ENCODE measurements around the gene STAT6. TPM values are rescaled to one million over a fixed set of nuclear protein-coding genes. Genes with fewer than 3 reads are reported as not detected.
"Not testable (repeated sequence)": the region's sequence is repeated elsewhere in the genome, so short reads cannot be mapped to it uniquely, and the experiment has no call there.

STAT6 gene
- total RNA-seq, 1 donor from 2014 or later = 193 TPM

DNA sequence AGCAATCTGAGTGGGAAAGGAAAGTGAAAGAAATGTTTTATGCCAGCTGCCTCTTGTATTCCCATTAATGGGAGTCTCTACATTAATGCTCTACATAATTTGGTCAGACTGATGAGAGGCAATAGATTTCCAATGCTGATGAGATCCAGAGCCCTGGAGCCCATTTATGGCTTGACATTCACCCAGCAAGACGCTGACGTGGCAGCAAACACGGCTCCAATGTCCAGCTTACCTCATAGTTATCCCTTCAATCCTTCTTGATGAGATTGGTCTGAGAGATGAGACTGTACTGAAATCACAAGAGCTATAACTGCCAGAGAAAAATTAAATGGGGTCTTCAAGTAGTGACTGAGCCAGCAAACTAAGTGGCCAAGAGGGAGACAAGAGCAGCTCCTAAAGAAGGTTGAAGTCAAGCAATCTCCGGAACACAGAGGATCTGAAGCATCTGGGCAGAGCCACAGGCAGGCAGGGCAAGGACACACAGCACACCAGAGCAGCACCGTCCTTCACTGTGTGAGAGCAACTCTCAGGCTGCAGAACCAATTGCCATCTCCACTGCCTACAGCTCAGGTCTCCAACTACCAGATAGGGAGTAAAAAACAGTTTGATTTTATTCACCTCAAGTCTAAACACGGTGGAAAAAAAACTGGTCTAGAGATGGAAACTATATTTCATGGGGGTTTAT is 54.0 kb downstream of the STAT6 start:
- intact Hi-C loops (cut with micrococcal nuclease) = no loop called here

DNA sequence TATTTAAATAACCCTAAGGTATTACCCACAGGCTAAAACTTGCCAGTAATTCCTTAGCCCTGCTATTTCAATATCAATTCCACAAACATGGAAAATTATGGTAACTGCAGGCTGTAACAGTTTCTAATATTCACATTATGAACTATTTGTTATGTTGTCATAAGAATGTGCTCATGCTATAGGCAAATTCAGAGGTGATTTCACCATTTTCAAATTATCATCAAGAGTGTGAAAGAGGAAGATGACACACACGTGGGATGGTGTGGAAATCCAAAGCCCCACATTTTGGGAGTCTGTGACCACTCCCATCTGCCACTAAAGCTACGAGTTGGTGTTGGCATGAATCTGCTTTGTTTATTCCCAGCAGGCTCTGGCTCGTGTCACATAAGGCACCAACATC is 55.3 kb downstream of the STAT6 start:
- intact Hi-C loops (cut with micrococcal nuclease) = no loop called here

GRCh38 chr12:57053901-57054300 is 57.3 kb downstream of the STAT6 start:
- intact Hi-C loops (cut with micrococcal nuclease) = not testable (repeated sequence)

DNA sequence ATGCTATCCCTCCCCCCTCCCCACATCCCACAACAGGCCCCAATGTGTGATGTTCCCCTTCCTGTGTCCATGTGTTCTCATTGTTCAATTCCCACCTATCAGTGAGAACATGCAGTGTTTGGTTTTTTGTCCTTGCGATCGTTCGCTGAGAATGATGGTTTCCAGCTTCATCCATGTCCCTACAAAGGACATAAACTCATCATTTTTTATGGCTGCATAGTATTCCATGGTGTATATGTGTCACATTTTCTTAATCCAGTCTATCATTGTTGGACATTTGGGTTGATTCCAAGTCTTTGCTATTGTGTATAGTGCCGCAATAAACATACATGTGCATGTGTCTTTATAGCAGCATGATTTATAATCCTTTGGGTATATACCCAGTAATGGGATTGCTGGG is 58.0 kb downstream of the STAT6 start:
- intact Hi-C loops (cut with micrococcal nuclease) = not testable (repeated sequence)

DNA sequence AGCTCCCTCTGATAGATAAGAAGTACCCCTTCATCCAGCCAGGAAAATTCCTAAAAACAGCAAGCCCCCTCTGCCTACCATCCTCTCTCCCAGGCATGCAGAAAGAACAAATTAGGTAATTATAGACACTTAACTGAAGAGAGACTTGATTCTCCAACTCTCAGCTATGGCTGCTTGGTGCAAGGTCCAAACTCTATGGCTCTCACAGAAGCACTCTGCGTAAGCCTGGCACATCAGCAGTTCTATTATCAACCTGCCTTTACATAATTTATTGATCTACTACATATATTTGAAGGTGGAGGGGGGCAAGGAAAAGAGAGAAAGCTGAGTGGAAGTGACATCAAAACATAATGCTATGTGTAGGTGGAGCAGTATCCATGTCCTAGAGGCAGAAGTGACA is 60.2 kb downstream of the STAT6 start:
- intact Hi-C loops (cut with micrococcal nuclease) = no loop called here

- intact Hi-C loops (cut with micrococcal nuclease) = no loop called here
Observed at GRCh38 chr12:57049890-57050289, 61.3 kb downstream of the STAT6 start, which contains the start of gene MYO1A. MYO1A (minus strand) TSS chr12:57050129; CDS start chr12:57048323, 1,806 bp downstream.

- intact Hi-C loops (cut with micrococcal nuclease) = no loop called here
Observed at GRCh38 chr12:57049119-57049446, 62.1 kb downstream of the STAT6 start.

DNA sequence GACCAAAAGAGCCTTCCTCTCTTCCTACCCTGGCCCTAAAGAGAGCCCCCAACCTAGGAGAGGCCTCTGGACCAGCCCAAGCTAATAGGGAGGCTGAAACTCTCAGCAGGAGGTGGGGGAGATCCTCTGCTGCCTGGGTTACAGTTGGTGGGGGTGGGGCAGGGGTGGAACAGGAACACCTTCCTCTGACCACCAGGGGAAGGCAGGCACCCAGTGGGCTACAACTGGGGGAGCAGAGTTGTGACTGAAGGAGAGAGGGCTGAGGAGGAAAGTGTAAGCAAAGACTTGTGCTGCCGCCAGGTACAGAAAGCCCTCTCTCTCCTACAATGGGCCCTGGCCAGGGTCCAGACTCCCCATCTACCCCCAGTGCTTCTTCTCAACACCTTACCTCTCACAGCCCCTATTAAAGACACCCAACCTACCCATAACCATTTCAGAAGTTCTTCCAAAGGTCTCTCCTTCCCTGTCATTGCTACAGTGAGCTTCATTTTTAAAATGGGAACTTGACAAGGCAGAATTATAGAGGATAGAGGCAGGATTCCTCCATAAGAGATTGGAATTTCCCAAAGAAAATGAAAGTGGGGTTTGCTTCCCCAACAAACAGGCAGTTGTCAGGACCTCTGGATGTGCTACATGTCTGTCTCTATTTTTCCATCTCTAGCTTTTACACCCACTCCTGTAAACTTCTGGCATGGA is 62.6 kb downstream of the STAT6 start:
- intact Hi-C loops (cut with micrococcal nuclease) = no loop called here

- intact Hi-C loops (cut with micrococcal nuclease) = no loop called here
Observed at GRCh38 chr12:57047981-57048380, 63.2 kb downstream of the STAT6 start.

- intact Hi-C loops (cut with micrococcal nuclease) = no loop called here
Observed at GRCh38 chr12:57046947-57047890, 63.9 kb downstream of the STAT6 start.

- intact Hi-C loops (cut with micrococcal nuclease) = no loop called here
Observed at GRCh38 chr12:57046086-57046791, 64.9 kb downstream of the STAT6 start.

Other genes with a start within 250 kb of the STAT6 start
- gene SDR9C7, start 177.0 kb downstream of the STAT6 start, total RNA-seq = not detected in 2 replicates
- 0.23 and 0.32 TPM in 2 replicates for gene RDH16, start 153.8 kb downstream of the STAT6 start, total RNA-seq
- gene ZBTB39, start 104.8 kb downstream of the STAT6 start, total RNA-seq = 8.8 and 9.5 TPM in 2 replicates
- gene TAC3, start 94.8 kb downstream of the STAT6 start, total RNA-seq = not detected in 2 replicates
- 0.64 and 1.2 TPM in 2 replicates for gene MYO1A, start 61.2 kb downstream of the STAT6 start, total RNA-seq
- gene NEMP1, start 32.6 kb downstream of the STAT6 start, total RNA-seq = 48.4 and 50.4 TPM in 2 replicates
- 11.0 and 11.9 TPM in 2 replicates for gene NAB2, start 22.2 kb downstream of the STAT6 start, total RNA-seq
- 0.57 and 0.91 TPM in 2 replicates for gene LRP1, start 17.1 kb upstream of the STAT6 start, total RNA-seq
- not detected in 2 replicates for gene LRP1-AS, start 36.3 kb upstream of the STAT6 start, total RNA-seq
- 0.43 and 1.0 TPM in 2 replicates for gene NXPH4, start 105.4 kb upstream of the STAT6 start, total RNA-seq
- gene SHMT2, start 118.3 kb upstream of the STAT6 start, total RNA-seq = 176 and 178 TPM in 2 replicates
- gene STAC3, start 139.8 kb upstream of the STAT6 start, total RNA-seq = 8.8 and 9.1 TPM in 2 replicates